SK-N-MC (cell line): ENCODE data around the gene SLC4A8.

Source experiments
- EZH2 ChIP-seq: fragments of 200-600 bp; sonication (generic); IDR thresholded peaks from one replicate; pipeline ENCODE4 v1.6.1; 2017; ENCODE audit warnings: antibody characterized with exemption
- POLR2AphosphoS5 ChIP-seq: IDR thresholded peaks from 2 replicates; pipeline ENCODE4 v1.6.1; 2012; ENCODE audit warnings: mild to moderate bottlenecking, low read depth, low read length, borderline replicate concordance

DNA sequence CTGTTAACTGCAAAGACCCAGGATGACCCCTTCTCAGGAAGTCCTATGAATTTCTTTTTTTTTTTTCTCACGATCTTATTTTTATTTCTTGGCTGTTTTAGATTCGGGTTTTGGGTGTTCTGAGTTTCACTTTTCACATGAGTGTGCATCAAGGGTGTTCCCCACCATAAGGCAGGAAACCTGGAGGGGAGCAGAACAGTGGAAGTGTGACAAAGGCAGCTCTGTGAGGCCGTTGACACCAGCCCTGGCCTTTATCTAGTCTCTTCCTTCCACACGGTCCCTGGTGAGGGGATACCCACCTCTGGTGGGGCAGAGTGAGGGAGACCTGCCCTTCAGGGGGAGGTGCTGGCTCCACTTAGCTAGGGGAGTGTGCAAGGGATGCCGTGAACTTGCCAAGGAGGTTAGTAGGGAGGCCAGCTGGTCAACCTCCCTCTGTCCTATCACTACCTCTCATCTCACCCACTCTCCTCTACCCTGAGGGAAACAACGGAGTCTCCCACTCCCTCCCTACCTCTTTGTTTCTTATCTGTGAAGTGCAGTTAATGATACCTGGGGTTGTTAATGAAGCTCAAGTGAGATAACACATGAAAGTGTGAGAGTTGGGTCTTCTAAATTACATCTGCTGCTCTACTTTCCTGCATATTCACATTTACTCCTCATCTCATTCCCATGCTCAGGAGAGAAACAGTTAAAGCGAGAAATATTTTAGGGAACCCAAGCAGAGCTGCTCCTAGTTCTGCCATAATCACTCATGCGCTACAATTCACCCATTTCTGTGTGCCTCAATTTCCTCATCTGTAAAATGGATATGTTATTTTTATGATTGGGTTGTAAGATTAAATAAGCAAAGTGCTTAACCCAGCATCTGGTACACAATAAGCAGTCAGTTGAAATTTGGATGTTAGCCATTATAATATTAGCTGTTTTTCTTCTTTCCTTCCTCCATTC, 29.1 kb upstream of the SLC4A8 start:
- TF ChIP-seq POLR2AphosphoS5 (no peak), EZH2 (no peak)
